GM12864 (cell line): ENCODE data around the gene PKP4.

Experiments used
- DNase-seq: peaks from one replicate; pipeline ENCODE4 v3.0.0-alpha.2; 2011; ENCODE audit warnings: low read depth
- H3K4me3 ChIP-seq: 2 replicates; pipeline ENCODE4 v1.5.1; 2011; ENCODE audit warnings: mild to moderate bottlenecking, low read depth, low read length, control low read depth
- TF ChIP-seq, protein P1 (sequence below): IDR thresholded peaks from 2 replicates; pipeline ENCODE4 v1.5.1; 2011; ENCODE audit warnings: low read depth, mild to moderate bottlenecking, moderate library complexity, low read length, control low read depth, inconsistent platforms; ENCODE audit errors: missing control alignments

The PKP4 gene

DNA sequence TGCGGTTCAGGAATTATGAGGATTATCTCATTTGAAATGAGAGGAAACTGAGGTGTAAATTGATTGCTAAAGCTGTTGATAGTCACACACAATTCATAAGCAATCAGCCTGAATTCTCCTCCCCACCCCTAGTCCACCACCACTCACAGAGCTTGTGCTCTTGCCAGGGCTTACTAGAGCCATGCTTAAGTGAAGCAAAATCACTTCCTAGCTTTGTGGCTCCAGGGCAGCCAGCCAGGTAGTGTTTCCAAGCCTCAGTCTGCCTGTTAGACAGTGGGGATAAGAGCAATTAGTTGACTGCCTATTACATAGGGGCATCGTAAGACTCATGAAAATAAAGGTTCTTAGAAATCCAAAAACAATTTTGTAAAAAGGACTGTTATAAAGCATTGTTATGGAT, 87.2 kb downstream of the PKP4 start:
- no peak overlapping the region for H3K4me3 ChIP-seq
- TF ChIP-seq, protein P1, sequence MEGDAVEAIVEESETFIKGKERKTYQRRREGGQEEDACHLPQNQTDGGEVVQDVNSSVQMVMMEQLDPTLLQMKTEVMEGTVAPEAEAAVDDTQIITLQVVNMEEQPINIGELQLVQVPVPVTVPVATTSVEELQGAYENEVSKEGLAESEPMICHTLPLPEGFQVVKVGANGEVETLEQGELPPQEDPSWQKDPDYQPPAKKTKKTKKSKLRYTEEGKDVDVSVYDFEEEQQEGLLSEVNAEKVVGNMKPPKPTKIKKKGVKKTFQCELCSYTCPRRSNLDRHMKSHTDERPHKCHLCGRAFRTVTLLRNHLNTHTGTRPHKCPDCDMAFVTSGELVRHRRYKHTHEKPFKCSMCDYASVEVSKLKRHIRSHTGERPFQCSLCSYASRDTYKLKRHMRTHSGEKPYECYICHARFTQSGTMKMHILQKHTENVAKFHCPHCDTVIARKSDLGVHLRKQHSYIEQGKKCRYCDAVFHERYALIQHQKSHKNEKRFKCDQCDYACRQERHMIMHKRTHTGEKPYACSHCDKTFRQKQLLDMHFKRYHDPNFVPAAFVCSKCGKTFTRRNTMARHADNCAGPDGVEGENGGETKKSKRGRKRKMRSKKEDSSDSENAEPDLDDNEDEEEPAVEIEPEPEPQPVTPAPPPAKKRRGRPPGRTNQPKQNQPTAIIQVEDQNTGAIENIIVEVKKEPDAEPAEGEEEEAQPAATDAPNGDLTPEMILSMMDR, result no peak
- no peak for DNase-seq

DNA sequence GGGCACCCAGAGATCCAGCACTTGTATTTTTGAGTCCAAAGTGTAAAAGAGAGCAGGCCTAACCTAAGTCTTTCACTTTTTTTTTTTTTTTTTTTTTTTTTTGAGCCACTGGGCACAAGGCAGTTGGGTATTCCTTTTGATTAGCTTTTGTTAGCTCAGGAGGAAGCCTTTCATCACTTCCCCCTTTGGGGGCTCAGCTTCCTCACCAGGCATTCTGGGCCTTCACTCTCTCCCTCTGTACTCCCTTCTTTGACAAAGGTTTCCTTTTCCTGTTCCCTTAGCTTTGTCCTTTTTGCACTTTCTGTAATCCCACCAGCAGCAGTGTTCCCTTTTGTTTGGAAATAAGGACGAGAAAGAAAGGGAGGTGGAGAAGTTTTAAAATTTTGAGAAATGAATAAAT, 88.2 kb downstream of the PKP4 start:
- no peak for DNase-seq
- TF ChIP-seq, protein P1, result no peak
- no peak overlapping the region for H3K4me3 ChIP-seq

DNA sequence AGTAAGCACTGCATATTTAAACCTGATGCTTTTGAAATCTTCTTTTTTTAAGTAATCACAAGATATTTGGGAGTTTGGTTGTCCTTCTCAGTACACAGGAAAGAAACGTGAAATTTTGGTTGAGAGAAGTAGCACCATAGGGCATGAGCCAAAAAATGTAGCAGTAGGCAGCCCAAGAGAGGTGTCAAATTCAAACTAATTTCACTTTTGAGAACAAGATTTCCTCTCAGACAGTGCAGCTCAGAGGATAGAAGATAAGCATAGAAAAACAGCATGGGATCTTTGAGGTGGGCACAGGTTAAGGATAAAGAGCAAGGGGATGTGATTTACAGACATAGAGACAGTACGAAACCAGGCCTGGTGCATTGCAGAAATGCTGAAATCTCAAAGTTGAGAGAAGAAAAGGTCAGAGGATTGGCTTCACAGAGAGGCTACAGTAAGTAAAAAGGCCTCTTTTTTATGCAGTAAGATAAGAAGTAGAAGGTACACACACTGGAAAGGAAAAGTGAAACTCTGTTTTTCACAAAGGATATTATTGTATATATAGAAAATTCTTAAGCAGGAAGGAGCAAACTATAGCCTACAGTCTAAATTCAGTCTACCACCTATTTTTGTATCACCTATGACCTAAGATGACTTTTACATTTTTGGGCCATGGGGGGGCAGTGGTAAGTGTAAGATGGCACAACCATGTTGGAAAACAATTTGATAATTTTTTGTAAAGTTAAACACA, 89.8 kb downstream of the PKP4 start:
- DNase-seq, result no peak
- H3K4me3 ChIP-seq, result no peak overlapping the region

DNA sequence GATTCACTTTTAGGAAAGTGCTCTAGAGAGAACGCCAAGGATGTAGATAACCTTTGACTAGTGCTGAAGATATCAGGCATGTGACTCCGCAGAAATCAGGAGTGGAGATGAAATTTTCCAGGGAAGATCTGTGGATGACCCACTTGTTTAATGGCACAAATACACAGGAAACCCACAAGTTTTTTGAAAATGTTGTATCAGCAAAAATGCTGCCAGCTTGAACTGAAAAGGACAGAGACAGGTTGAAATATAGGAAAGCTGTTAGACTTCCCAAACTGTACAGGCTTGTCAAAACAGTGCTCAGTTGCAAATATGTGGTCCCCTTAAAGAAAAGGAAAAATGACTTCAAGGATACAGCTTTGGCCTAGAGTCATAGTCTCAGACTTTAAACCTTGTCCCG, 96.5 kb downstream of the PKP4 start:
- H3K4me3 ChIP-seq, result no peak overlapping the region
- TF ChIP-seq, protein P1, result no peak
- DNase-seq, result no peak

More for the DNA sequence above, 89.8 kb downstream of the PKP4 start:
- TF ChIP-seq, protein P1, result no peak

DNA sequence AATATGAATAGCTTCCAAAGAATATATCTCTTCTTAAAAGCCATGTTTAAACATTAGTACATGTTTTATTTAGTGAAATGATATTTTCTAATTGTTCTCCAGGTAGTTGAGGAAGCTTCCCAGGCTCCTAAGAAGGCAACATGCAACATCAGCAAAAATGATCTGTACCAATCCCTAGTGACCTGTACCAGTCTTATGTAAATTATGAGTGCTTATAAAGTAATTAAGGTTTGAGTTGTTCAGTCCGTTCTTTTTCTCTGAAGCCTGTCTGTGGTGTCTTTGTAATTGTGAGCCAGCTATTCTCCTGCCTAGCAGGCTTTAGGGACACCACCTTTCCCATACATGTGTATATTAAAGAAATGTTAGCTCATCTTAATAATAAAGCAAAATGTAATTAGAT, 98.2 kb downstream of the PKP4 start:
- H3K4me3 ChIP-seq, result no peak overlapping the region
- DNase-seq, result no peak
- TF ChIP-seq, protein P1, result no peak

DNA sequence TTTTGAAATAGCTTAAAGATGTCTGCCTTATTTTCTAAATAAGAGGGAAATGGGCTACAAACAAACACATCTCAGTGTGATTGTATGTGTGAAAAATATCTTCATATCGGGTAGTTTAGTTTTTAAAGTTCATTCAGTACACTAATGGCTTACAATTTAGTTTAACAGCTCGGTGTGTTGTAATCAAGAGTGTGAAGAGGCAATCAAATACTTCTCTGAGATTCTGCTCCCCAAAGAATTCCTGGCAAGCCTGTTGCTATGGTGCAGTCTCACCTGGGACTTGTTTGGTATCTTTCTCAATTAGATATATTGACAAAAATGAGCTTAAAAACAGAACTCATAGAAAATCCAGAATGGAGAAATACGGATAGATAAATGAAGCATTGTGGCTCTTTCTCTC, 99.4 kb downstream of the PKP4 start:
- H3K4me3 ChIP-seq, result no peak overlapping the region
- TF ChIP-seq, protein P1, result no peak
- no peak for DNase-seq

DNA sequence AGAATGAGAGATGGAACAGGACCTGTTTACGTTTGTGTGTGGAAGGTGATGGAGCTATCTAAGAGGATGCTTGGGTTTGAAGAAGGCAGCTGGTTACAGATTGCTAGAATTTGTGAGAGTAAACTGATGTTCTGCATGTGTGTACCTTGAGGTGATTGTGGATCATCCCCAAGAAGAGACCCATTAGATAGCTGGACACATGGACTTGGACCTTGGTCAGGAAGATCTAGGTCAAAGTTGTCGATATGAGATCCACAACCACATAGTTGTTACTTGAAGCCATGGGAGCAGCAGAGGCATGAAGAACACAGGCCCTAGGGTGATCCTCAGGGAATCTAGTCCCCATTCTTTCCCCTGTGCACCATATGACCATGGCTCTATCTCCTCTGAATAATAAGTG, 101.0 kb downstream of the PKP4 start:
- DNase-seq, result no peak
- no peak overlapping the region for H3K4me3 ChIP-seq
- TF ChIP-seq, protein P1, result no peak
